ACHN (cell line): Measurements from ENCODE around the gene BTF3.
"Not testable (repeated sequence)": the region's sequence is repeated elsewhere in the genome, so short reads cannot be mapped to it uniquely, and the experiment has no call there.

ENCODE experiments used
- DNase-seq: peaks from one replicate; pipeline ENCODE4 v3.0.0-alpha.2; 2015
- in situ Hi-C: cut with HindIII; loops from 2 replicates; pipeline ENCODE4 v1.10.0; 2017; ENCODE audit warnings: low sequenced_read_pairs, low pct_ligation_motif_present, low pct_unique_long_range_greater_than_20kb

The BTF3 gene

DNA sequence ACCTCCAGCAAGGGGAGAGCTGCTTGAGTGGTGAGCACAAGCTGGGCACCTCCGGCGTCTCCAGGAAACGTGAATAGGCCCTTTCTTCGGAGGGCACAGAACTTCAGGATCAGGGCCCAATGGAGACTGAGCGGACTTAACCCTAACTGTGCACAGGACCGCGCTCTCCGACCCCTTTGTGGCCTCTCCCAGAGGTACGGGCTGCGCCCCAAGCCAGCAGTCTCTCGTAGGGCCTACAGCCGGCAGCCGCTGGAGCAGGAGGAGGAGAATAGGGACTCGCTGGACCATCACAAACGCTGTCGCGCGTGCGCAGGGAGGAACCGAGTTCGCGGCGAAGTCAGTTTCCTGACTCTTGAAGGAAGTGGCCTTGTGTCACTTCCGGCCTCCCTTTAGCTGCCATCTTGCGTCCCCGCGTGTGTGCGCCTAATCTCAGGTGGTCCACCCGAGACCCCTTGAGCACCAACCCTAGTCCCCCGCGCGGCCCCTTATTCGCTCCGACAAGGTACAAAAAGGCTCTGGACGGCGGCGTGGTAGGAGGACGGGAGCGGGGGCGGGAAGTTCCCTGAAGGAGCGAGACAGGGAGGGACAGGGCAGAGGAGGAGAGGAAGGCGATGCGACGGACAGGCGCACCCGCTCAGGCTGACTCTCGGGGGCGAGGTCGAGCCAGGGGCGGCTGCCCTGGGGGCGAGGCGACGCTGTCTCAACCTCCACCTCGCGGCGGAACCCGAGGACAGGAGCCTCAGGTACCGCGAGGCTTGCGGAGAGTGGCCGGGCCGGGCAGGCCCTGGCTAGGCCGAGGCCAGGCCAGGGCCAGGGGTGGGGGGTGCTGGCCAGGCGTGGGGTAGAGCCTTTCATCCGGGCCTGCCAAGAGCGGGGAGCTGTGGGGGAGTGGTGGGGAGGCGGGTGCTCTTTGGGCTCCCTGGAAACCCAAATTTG lies at the start of gene BTF3:
BTF3 (plus strand) TSS at position 386 of the 936 bp plus-strand sequence; CDS start at position 612, 226 bp downstream.
- in situ Hi-C loops, result no loop called here

DNA sequence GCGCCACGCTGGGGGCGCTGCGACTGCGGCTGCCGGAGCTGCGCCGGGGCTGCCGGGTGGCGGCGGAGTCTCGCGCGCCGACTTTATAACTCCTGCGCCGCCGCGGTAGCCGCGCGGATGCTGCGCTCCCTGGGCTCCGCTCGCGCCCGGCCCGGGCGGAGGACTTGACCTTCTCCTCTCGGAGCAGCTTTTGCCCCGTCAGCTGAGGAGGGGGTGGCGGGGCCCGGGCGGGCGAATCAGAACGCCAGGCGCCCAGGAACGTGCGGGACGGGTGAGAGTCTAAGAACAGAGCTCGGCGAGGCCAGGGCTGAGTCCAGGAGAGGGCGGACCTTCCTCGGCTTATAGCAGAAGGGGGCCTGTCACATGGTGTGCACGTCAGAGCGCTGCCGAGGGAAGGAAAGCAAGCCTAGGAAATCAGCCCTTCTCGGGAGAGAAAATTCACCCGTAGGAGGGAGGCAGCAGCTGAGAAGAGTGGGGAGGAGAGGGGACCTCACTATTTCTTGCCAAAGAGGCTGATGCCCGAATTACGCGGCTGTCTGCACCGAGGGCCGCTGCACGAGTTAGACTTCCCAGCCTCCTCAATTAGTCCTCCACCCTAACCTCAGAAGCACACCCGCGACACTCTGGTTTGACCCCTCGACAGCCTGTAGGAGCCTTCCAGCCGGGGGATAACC lies 49.6 kb upstream of the BTF3 start, which contains the start of gene FOXD1:
FOXD1 (minus strand) TSS at position 315 of the 674 bp plus-strand sequence. CDS start 415 bp downstream, outside the sequence.
- in situ Hi-C loops, result no loop called here
- peak; percentile 88 for DNase-seq

More for the DNA sequence above, at the start of gene BTF3:
- peak; percentile 97 for DNase-seq

DNA sequence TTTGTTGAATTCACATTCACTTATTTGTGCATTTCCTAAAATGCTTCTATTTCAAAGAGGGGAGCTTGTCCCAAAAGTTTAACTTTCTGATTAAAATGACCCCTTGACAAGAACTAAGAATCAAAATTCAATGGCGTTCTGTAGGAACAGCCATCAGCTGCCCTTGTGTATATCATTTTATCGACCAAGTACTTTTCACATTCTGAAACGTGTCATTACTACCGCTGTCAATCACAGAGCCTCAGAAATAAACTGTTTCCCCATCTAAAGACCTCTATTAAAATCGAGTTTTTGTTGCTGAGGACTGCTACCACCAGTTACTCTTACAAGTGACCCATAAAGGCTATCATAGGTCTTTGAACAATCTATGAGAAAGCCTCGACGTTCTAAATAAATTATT lies 48.1 kb upstream of the BTF3 start:
- DNase-seq, result no peak
- in situ Hi-C loops, result no loop called here

DNA sequence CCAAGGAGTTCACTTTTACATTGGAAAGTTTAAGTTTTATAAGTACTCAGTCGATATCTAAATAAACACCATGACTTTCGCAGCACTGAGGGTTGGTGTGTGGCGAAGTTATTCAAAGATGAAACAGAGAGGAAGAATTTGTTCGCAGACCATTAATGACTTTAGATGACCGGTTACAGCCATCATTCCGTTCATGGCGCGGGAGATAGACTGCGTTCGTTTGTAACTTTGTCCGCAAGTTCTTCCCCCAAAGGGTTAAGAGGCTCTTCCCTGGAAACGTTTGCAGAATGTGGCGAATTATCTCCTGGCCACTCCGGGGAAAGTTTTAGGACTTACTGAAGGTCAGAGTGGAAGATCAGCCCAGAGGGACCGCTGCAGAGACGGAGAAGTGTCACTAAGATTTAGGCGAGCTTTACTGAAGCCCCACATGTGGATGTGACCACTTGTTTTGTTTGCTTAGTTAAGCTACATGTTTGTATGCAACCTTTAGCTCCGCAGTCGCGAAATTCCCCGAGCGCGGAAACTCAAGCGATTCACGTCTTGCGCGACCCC lies 47.5 kb upstream of the BTF3 start:
- DNase-seq, result no peak
- in situ Hi-C loops, result no loop called here

DNA sequence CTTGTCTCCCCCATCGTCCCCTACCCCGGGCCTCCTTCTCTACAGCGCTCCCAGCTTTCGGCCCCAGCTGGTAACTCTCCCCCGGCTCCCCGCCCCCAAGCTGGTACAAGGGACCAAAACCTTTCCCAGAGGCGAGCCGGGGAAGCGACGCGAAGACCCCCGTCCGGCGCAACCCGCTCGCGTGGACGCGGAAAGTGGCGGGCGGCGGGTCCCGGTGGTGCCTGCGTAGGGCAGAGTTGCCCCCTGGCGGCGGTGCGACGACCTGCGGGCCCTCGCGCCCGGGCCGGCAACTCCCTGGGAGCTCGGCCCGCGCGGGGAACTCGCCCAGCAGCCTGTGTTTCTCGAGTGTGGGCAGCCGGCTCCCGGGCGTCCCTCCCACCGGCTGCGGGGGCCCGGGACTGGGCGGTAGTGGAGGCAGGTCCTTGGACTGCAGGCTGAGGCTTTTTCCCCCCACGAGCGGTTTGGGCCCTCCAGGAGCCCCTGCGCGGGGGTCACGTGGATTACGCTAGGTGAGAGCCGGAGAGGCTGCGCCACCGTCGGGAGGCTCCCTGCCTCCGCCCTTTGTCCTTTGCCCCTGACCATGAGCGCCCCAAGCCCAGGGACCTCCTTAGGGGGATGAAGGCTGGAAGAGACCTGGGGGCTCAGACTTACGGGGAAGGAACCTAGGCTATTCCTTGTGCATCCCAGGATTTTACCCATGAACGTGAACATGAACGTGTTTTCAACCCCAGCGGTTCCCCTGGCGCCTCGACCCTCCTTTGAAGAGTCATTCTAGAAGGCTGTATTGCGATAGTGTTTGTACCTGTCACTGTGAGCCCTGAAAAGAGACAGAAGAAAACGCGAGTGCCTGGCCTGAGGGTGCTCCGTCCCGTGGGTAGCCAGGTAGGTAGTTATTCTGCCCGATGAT lies 46.8 kb upstream of the BTF3 start:
- in situ Hi-C loops, result no loop called here
- peak; percentile 65 for DNase-seq

DNA sequence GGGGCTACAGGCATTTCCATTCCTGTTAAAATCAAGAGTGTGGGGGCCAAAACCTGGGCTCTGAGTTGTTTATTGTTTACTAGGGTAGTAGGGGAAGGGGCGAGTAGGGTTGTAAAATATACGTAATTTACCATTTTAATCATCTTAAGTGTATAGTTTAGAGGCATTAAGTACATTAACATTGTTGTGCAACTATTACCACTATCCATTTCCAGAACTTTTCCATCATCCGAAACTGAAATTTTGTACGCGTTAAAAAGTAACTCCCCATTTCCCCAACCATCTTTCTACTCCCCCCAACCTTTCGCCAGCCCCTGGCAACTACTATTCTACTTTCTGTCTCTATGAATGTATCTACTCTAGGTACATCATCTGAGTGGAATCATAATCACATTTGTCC lies 46.0 kb upstream of the BTF3 start:
- in situ Hi-C loops, result no loop called here
- DNase-seq, result no peak

DNA sequence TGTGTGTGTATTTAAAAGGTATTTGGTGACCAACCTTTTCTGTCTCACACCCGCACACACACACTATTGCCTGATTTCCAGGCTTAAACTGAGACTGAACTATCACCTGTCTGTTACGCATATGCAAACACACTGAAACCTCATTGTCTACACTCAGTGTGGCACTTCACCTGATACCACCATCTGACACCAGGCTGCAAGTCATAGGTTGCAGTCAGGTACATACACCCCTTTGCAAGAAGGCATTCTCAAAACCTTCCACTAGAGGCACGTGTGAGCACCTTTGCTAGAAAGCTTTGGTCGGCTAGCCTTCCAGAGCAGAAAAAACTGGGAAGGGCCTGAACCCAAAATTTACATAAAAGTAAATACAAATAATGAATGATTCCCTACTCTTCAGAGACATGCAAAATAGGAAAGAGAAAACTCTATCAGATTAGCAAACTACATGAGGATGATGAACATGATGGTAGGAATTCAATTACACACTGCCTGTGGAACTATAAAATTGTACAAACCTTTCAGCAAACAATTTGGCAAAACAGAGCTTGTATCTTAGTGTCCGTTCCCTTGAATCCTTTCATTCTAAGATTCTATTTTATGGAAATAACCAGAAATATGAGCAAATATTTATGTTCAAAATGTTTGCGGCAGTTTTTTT lies 43.7 kb upstream of the BTF3 start:
- DNase-seq, result peak; percentile 71
- in situ Hi-C loops, result no loop called here

DNA sequence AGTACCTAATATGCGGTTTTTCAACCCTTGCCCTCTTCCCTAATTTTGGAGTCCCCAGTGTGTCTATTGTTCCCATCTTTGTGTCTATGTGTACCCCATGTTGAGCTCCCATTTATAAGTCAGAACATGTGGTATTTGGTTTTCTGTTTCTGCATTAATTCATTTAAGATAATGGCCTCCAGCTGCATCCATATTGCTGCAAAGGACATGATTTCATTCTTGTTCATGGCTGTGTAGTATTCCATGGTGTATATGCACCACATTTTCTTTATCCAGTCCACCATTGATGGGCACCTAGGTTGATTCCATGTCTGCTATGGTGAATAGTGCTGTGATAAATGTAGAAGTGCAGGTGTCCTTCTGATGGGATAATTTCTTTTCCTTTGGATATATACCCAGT lies 41.8 kb upstream of the BTF3 start:
- in situ Hi-C loops, DNase-seq: not testable (repeated sequence)

DNA sequence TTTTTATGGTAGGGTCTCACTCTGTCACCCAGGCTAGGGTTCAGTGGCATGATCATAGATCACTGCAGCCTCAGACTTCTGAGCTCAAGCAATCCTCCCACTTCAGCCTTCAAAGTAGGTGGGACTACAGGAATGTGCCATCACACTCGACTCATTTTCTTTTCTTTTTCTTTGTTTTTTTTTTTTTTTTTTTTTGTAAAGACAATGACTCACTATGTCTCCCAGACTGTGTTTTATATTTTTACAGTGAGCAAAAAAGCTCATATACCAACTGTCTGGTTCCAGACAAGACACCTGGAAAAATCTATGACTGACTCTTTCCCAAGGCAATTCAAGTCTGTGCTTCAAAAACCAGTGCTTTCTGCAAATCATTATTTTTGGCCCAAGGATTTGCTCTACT lies 38.9 kb upstream of the BTF3 start:
- in situ Hi-C loops, result no loop called here
- no peak for DNase-seq

DNA sequence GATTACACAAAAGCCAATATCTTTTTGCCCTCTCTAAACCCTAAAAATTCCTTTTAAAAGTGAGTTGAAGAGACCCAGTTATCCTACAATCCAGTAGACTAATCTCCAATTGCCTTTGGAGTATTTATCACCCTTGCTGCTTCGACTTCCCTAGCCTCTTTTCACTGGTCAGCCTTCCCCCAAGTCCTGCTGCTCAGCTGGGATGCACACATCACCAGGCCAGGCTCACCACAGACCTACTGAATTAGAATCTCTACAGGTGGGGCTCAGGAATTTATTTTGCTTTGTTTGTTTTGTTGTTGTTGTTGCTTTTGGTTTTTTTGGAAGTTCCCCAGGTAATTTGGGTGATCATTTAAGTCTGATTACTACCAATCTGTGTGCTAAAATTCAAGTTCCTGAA lies 38.1 kb upstream of the BTF3 start:
- in situ Hi-C loops, result no loop called here
- DNase-seq, result no peak

DNA sequence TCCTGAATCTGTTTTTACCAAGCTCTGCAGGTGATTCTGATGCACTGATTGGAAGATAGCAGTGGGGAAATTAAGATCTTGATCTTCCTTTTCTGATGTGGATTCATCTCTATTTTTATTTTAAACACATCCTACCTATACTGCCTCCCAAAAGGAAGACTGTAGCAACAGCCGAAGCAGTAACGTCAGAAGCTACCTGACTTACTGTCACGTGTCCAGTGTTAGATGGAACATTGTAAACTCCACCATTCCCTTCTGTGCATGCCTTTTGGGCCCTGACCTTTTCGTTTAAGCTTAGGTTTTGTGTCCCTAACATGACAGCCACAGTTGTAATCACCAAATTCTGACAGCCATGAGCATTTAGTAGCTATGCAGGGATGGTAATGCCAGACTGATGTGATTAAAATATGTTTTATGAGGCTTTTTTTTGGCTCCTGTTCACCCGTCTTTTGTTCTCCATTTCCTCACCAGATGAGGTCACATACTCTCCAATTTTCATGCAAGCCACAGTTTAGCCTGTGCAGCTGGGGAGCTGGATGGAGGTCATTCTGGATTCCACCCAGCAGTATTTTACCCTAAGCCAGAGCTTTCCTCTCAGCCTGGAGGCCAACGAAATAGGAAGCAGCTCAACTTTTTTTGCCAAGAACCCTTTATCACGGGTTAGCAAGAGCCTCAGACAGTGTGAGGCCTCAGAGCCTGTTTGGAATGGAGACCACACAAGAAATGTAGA lies 34.1 kb upstream of the BTF3 start:
- in situ Hi-C loops, result no loop called here
- DNase-seq, result no peak

DNA sequence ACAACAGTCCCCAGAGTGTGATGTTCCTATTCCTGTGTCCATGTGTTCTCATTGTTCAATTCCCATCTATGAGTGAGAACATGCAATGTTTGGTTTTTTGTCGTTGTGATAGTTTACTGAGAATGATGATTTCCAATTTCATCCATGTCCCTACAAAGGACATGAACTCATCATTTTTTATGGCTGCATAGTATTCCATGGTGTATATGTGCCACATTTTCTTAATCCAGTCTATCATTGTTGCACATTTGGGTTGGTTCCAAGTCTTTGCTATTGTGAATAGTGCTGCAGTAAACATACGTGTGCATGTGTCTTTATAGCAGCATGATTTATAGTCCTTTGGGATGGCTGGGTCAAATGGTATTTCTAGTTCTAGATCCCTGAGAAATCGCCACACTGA lies 29.6 kb upstream of the BTF3 start:
- in situ Hi-C loops, DNase-seq: not testable (repeated sequence)

DNA sequence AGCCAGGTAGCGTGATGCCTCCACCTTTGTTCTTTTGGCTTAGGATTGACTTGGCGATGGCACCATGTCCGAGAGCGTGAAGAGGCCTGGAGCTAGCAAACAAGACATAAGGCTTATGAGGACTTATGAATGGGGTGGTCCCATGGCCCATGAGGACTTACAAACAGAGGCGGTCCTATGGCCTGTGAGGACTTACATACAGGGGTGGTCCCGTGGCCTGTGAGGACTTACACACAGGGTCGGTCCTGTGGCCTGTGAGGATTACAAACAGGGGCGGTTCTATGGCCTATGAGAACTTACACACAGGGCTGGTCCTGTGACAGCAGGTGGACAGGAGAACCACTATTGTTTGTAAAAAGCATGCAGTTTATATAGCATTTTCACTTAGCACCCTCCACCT lies 28.4 kb upstream of the BTF3 start:
- in situ Hi-C loops, result no loop called here
- no peak for DNase-seq

DNA sequence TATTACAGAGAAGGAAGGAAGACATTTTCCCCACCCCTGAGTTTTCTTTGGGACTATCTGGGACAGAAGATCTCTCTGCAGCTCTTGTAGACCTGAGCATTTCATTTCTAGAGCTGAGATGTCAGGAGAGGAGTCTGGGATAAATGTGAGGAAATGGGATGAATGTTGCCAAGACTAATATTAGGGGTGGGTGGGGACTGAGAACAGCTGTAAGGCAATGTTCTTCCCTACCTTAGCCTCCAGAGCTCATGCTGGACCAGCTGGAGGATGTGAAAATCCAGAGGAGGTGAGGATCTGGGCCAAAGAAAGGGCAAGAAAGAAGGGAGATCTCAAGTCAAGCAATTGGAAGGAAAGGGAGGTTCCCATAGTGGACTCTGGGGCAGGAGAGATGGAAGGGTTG lies 26.6 kb upstream of the BTF3 start:
- in situ Hi-C loops, result no loop called here
- no peak for DNase-seq

DNA sequence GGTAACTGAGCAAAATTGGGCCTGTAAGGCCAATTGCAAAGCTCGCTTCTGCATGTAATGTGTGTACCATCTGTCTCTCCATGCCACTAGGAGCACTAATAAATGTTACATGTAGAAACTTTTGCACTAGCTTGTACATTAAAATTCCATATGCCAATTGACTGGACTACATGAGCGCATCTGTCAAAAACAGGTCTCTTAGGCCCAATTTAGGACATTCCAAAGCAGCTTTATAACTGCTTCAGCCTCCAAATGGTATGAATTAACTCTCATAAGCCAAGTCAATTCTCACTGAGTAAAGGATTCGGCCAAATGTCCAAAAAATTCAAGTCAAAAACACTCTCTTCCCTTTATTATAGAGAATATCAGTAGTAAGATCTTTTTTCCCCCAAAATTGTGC lies 26.1 kb upstream of the BTF3 start:
- in situ Hi-C loops, result no loop called here

DNA sequence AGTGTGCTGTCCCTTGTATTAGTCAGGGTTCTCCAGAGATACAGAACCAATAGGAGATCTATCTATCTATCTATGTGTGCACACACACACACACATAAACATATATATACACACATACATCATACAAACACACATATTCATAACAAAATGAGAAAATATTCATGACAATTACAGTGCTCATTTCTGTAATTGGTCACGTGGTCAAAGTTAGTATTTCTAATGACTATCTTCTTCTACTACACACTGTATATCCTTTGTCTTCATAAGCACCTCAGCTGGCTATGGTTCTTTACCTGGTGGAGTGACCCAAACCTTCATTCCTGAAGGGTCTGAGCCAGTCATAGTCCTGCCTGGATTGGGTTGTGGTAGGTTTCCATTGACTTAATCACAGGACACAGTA lies 17.7 kb upstream of the BTF3 start:
- in situ Hi-C loops, result no loop called here
- DNase-seq, result no peak

More for the DNA sequence above, 26.1 kb upstream of the BTF3 start:
- DNase-seq, result no peak

DNA sequence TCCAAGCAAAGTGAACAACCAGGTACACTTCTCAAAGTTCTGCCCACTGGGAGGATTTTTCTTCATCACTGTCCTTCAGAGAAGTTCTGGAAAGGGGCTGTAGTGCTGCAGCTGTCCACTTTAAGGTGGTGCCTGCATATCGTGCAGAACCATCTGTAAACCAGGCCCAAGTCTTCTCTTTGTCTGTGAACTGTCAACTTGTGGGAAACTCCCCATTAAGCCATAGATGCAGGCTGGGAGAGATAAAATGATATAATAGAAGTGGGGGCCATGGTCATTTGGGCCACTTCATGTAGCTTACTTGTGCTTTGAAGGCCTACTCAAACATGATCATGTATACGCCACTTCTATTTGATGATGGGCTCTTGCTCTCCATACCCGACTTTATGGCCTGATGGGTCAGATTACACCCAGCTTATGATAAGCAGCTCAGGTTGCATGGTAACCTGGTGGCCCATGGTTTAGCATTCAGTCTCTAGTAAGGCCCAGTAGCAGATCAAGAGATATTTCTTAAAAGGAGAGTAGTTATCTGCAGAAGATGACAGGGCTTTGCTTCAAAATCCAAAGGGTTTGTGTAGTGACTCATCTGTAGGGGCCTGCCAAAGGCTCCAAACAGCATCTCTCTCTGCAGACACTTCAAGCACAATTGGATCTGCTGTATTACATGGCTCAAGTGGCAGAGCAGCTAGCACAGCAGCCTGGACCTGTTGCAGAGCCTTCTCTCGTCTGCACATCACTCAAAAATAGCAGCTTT lies 15.7 kb upstream of the BTF3 start:
- in situ Hi-C loops, result no loop called here
- DNase-seq, result no peak
